ENCODE measurements around the gene ZNF335.

The ZNF335 gene

GRCh38 chr20:45968081-45968671 lies 3.8 kb downstream of the ZNF335 start:
- no peaks in the 10 kb centered on the region for H3K9me2 ChIP-seq (replicated peaks; ENCODE audit: low read depth, low read length)
- H3K4me2 ChIP-seq (ENCODE audit: low read depth, low read length, poor library complexity, severe bottlenecking), result no peak overlapping the region
- no peaks in the 10 kb centered on the region for H4K20me1 ChIP-seq (ENCODE audit: insufficient read depth, low read length, poor library complexity, severe bottlenecking)
- no peaks in the 10 kb centered on the region for H3K9me3 ChIP-seq (ENCODE audit: insufficient read depth, low read depth, low read length)
- peaks cover 32% of the 10 kb centered on the region for H3K79me2 ChIP-seq (ENCODE audit: insufficient read depth, low read length)
- no peak overlapping the region for H3K9ac ChIP-seq (ENCODE audit: low read depth, low read length, poor library complexity, severe bottlenecking)
- H3K4me3 ChIP-seq (ENCODE audit: low read length, poor library complexity, severe bottlenecking), result no peak overlapping the region
- H3F3A ChIP-seq (ENCODE audit: low read depth), result no peaks in the 10 kb centered on the region
- no peak for TF ChIP-seq EZH2phosphoT487 (IDR thresholded peaks at IDR 0.05; ENCODE audit: borderline replicate concordance)
- TF ChIP-seq, protein P1, sequence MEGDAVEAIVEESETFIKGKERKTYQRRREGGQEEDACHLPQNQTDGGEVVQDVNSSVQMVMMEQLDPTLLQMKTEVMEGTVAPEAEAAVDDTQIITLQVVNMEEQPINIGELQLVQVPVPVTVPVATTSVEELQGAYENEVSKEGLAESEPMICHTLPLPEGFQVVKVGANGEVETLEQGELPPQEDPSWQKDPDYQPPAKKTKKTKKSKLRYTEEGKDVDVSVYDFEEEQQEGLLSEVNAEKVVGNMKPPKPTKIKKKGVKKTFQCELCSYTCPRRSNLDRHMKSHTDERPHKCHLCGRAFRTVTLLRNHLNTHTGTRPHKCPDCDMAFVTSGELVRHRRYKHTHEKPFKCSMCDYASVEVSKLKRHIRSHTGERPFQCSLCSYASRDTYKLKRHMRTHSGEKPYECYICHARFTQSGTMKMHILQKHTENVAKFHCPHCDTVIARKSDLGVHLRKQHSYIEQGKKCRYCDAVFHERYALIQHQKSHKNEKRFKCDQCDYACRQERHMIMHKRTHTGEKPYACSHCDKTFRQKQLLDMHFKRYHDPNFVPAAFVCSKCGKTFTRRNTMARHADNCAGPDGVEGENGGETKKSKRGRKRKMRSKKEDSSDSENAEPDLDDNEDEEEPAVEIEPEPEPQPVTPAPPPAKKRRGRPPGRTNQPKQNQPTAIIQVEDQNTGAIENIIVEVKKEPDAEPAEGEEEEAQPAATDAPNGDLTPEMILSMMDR (conservative IDR thresholded peaks at IDR 0.05; ENCODE audit: low read length), result no peak
- no peak overlapping the region for H2AFZ ChIP-seq (ENCODE audit: low read length)
- H3K36me3 ChIP-seq (ENCODE audit: insufficient read depth, low read length), result peaks cover 33% of the 10 kb centered on the region; the same call in 1 of the 2 replicates
- no peaks in the 10 kb centered on the region for H3K27me3 ChIP-seq (ENCODE audit: insufficient read depth, low read length, poor library complexity, severe bottlenecking)
- H3K4me1 ChIP-seq (ENCODE audit: insufficient read depth, low read length, poor library complexity, severe bottlenecking), result peaks cover 26% of the 10 kb centered on the region

- Histone ChIP-seq H3K9ac (ENCODE audit: low read depth, low read length, poor library complexity, severe bottlenecking) (no peak overlapping the region), H3K4me1 (ENCODE audit: insufficient read depth, low read length, poor library complexity, severe bottlenecking) (peaks cover 21% of the 10 kb centered on the region), H3K9me3 (ENCODE audit: insufficient read depth, low read depth, low read length) (no peaks in the 10 kb centered on the region), H3K36me3 (ENCODE audit: insufficient read depth, low read length) (peaks cover 33% of the 10 kb centered on the region; the same call in 1 of the 2 replicates), H2AFZ (ENCODE audit: low read length) (no peak overlapping the region), H4K20me1 (ENCODE audit: insufficient read depth, low read length, poor library complexity, severe bottlenecking) (no peaks in the 10 kb centered on the region), H3F3A (ENCODE audit: low read depth) (no peaks in the 10 kb centered on the region), H3K9me2 (replicated peaks; ENCODE audit: low read depth, low read length) (no peaks in the 10 kb centered on the region), H3K27me3 (ENCODE audit: insufficient read depth, low read length, poor library complexity, severe bottlenecking) (no peaks in the 10 kb centered on the region), H3K4me2 (ENCODE audit: low read depth, low read length, poor library complexity, severe bottlenecking) (no peak overlapping the region), H3K4me3 (ENCODE audit: low read length, poor library complexity, severe bottlenecking) (no peak overlapping the region), H3K79me2 (ENCODE audit: insufficient read depth, low read length) (peaks cover 32% of the 10 kb centered on the region)
- TF ChIP-seq, protein P1 (conservative IDR thresholded peaks at IDR 0.05; ENCODE audit: low read length), result no peak
- no peak for TF ChIP-seq EZH2phosphoT487 (IDR thresholded peaks at IDR 0.05; ENCODE audit: borderline replicate concordance)
Observed at GRCh38 chr20:45967551-45968080, 4.4 kb downstream of the ZNF335 start.

DNA sequence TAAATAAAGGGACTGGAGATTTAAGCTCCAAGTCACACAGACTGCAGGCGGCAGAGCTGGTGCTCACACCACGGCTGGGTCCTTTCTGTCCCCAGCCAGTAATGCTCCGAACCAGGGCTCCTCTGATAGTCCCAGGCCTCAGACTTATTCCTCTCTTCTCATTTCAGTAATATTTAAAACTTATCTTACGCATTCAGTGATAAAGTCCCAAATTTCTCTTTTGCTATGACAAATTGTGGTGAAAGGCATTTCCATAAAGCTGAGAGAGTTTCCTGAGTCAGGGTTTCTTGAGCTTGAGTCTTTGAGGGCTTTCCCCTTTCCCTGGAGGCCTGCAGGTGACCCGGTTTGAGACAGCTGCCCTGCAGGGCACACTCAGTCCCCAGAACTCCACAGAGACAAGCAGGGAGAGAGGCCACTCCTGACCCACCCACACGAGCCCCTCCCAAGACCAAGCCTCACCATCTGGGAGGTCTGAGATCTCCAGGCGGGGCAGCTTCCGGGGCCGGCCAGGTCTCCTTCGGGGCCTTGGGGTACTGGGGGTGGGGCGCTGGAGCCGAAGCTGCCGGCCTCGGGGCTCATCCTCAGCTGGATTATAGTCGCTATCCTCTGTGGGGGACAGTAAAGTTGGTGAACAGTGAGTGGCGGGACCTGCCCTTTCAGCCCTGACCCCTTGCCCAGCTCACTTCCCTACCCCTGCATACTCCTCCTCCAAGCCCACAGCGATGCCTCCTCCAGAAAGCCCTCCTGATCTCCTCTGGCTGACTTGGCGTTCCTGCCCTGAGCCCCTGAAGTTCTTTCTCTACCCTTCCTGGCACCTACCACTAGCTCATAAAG lies 6.6 kb downstream of the ZNF335 start:
- Histone ChIP-seq H2AFZ (ENCODE audit: low read length) (no peak overlapping the region), H3F3A (ENCODE audit: low read depth) (no peaks in the 10 kb centered on the region), H3K4me3 (ENCODE audit: low read length, poor library complexity, severe bottlenecking) (no peak overlapping the region), H3K9me3 (ENCODE audit: insufficient read depth, low read depth, low read length) (no peaks in the 10 kb centered on the region), H3K36me3 (ENCODE audit: insufficient read depth, low read length) (peaks cover 41% of the 10 kb centered on the region; the same call in 1 of the 2 replicates), H3K4me2 (ENCODE audit: low read depth, low read length, poor library complexity, severe bottlenecking) (no peak overlapping the region), H3K9me2 (replicated peaks; ENCODE audit: low read depth, low read length) (no peaks in the 10 kb centered on the region), H4K20me1 (ENCODE audit: insufficient read depth, low read length, poor library complexity, severe bottlenecking) (no peaks in the 10 kb centered on the region), H3K79me2 (ENCODE audit: insufficient read depth, low read length) (peaks cover 21% of the 10 kb centered on the region), H3K9ac (ENCODE audit: low read depth, low read length, poor library complexity, severe bottlenecking) (no peak overlapping the region), H3K4me1 (ENCODE audit: insufficient read depth, low read length, poor library complexity, severe bottlenecking) (peaks cover 10% of the 10 kb centered on the region), H3K27me3 (ENCODE audit: insufficient read depth, low read length, poor library complexity, severe bottlenecking) (no peaks in the 10 kb centered on the region)
- TF ChIP-seq EZH2phosphoT487 (IDR thresholded peaks at IDR 0.05; ENCODE audit: borderline replicate concordance), result no peak
- TF ChIP-seq, protein P1 (conservative IDR thresholded peaks at IDR 0.05; ENCODE audit: low read length), result no peak

Data from Loucy (cell line).